NCI-H446 (cell line): ENCODE results near the gene CHST12.
"Not testable (repeated sequence)": the region's sequence is repeated elsewhere in the genome, so short reads cannot be mapped to it uniquely, and the experiment has no call there.

Source experiments
- DNase-seq, 2 experiments: peaks; one replicate each; lab custom pipeline; 2025; lab: John Stamatoyannopoulos, UW

The CHST12 gene

GRCh38 chr7:2460641-2461040 is 57.2 kb downstream of the CHST12 start:
- no peak for DNase-seq

GRCh38 chr7:2461268-2462026 is 58.0 kb downstream of the CHST12 start:
- DNase-seq: no peak

- no peak for DNase-seq
These were observed 59.3 kb downstream of the CHST12 start for GRCh38 chr7:2462731-2463130.

- no peak for DNase-seq
These were observed 62.5 kb downstream of the CHST12 start for GRCh38 chr7:2465928-2466327.

GRCh38 chr7:2466675-2467074 is 63.3 kb downstream of the CHST12 start:
- no peak for DNase-seq

- DNase-seq: no peak
These were observed 64.8 kb downstream of the CHST12 start for GRCh38 chr7:2468227-2468626.

- DNase-seq: not testable (repeated sequence)
These were observed 66.2 kb downstream of the CHST12 start for GRCh38 chr7:2469460-2470203.

GRCh38 chr7:2470204-2471021 is 67.0 kb downstream of the CHST12 start:
- no peak for DNase-seq

GRCh38 chr7:2471022-2471329 is 67.6 kb downstream of the CHST12 start:
- no peak for DNase-seq

GRCh38 chr7:2471396-2471795 is 68.0 kb downstream of the CHST12 start:
- no peak for DNase-seq

GRCh38 chr7:2472739-2473138 is 69.3 kb downstream of the CHST12 start:
- DNase-seq: no peak

- no peak for DNase-seq
These were observed 70.2 kb downstream of the CHST12 start for GRCh38 chr7:2473496-2474180.

- no peak for DNase-seq
These were observed 70.8 kb downstream of the CHST12 start for GRCh38 chr7:2474224-2474623.

- no peak for DNase-seq
These were observed 71.6 kb downstream of the CHST12 start for GRCh38 chr7:2474813-2475677.

GRCh38 chr7:2475678-2476015 is 72.2 kb downstream of the CHST12 start:
- no peak for DNase-seq

- no peak for DNase-seq
These were observed 72.9 kb downstream of the CHST12 start, which contains the start of gene GRIFIN for GRCh38 chr7:2476298-2476697. Gene GRIFIN (minus strand): TSS chr7:2476398. CDS start chr7:2476383, 15 bp downstream.

- no peak for DNase-seq
These were observed 73.5 kb downstream of the CHST12 start for GRCh38 chr7:2476776-2477446.

- DNase-seq: peak in 1 of 2 experiments; percentile 26
These were observed 74.3 kb downstream of the CHST12 start for GRCh38 chr7:2477447-2478398.

GRCh38 chr7:2478399-2478785 is 75.0 kb downstream of the CHST12 start:
- DNase-seq: no peak
